Measurements from ENCODE around the gene AP5B1. TPM values are rescaled to one million over a fixed set of nuclear protein-coding genes. Genes with fewer than 3 reads are reported as not detected.

Gene AP5B1, protein sequence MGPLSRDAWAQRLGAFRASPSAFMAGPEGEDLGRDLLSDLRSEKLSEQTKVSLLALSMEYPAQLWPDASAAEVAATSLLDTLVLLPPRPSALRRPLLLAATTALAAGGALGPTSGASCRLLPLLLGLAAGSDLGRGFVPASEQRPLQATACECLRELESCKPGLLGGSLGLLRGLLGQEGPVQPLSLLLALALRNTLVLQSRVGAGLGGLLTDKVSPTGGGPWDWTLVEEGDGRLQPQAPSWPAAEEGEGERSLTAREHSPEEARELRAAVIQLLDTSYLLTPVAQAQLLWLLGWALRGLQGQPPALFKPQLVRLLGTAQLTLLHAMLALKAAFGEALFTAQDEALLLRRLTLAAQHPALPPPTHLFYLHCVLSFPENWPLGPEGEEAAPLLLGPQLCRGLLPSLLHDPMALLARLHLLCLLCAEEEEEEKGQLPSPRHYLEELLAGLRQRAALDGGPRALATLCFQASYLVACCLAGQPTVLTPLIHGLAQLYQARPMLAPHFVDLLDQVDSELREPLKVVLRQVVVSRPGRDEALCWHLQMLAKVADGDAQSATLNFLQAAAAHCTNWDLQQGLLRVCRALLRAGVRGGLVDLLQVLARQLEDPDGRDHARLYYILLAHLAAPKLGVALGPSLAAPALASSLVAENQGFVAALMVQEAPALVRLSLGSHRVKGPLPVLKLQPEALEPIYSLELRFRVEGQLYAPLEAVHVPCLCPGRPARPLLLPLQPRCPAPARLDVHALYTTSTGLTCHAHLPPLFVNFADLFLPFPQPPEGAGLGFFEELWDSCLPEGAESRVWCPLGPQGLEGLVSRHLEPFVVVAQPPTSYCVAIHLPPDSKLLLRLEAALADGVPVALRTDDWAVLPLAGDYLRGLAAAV
- total RNA-seq (10 to 100 TPM; 15.7 to 16.7 TPM), polyA plus RNA-seq (10 to 100 TPM in 1 of 2 donors, 1 to 10 TPM in 1; 3.3 to 10.8 TPM)
- long read RNA-seq, donor 1, full-length matches to known transcripts = 3 of 66 reads
- long read RNA-seq, donor 1, partial matches to known transcripts = 0 of 66 reads
- long read RNA-seq, donor 1, other reads (novel, unspliced or antisense) = 63 of 66 reads
- long read RNA-seq, donor 2, full-length matches to known transcripts = 9 of 23 reads
- long read RNA-seq, donor 2, partial matches to known transcripts = 0 of 23 reads
- long read RNA-seq, donor 2, other reads (novel, unspliced or antisense) = 14 of 23 reads

DNA sequence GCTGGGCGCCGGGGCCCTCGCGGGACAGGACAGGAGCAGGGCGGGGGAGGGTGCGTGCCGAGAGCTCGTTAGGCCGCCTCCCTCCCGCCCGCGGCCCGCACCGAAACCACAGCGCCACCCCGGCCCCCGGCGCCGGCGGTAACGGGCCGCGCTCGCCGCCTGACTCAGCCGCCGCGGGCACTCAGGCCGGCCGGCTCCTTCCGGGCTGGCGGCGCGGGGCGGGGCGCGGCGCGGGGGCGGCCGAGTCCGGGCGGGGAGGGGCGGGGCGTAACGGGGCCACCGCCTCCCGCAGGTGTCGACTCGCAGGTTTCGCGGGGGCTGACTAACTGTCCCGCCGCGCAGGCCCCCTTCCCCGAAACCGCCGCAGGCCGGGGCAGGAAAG is at the start of gene AP5B1:
Gene AP5B1, minus strand, starts transcription at position 207 of the 382 bp plus-strand sequence. CDS start 385 bp downstream, outside the sequence.
- peak within 1 kb of the TSS; percentile 84 to 87 for H3K4me3 ChIP-seq (ENCODE audit: low read length in 2 of 2)
- H3K9me3 ChIP-seq (ENCODE audit: control insufficient read depth, low read length) = no peaks in the 10 kb centered on the region
- intact Hi-C loops (cut with DNase I) = loop anchor here in 1 of 2 donors (2.0 to 5.0 kb wide), 2 partner anchors 38 to 68 kb away; partner anchors contain the start of gene KAT5
- H3K4me1 ChIP-seq (ENCODE audit: control insufficient read depth in 1 of 2, insufficient read depth in 2 of 2, low read length in 2 of 2) = no peaks in the 10 kb centered on the region
- H3K27me3 ChIP-seq (ENCODE audit: control insufficient read depth in 1 of 2, insufficient read depth in 2 of 2, low read length in 1 of 2) = no peaks in the 10 kb centered on the region
- peak in 1 of 2 donors; percentile 90 for DNase-seq
- no peak within 1 kb of the TSS for H3K27ac ChIP-seq (ENCODE audit: low read depth in 1 of 2, low read length in 2 of 2)
- peaks cover 0 to 4% of the 10 kb centered on the region in 2 donors for H3K36me3 ChIP-seq (ENCODE audit: control insufficient read depth in 1 of 2, insufficient read depth in 2 of 2, low read length in 1 of 2)
- WGBS, 2 donors = 1 to 2% methylated on average over 29 to 59 of the region's 59 CpGs
- ATAC-seq (ENCODE audit: low FRiP score) = peak; percentile 61

DNA sequence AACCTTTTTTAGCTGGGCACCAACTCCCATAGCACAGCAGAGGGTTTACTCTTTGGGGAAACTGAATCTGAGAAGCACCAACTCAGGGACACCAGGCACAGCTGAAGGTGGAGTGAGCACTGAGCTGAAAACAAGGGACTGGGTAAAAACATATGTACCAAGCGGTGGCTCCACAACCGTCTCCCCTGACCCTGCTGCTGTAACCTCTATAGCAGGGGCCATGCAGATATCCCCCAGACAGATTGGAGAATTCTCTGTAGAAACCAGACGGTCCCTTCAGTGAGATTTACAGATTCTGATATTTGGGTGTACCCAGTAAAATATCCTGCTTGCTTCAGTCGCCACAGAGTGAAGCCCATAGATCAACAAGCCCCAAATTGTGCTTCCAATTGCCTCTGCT is 48.7 kb upstream of the AP5B1 start:
- no peak for DNase-seq
- no peak overlapping the region for H3K4me3 ChIP-seq (ENCODE audit: low read length in 2 of 2)
- no peaks in the 10 kb centered on the region for H3K4me1 ChIP-seq (ENCODE audit: control insufficient read depth in 1 of 2, insufficient read depth in 2 of 2, low read length in 2 of 2)
- no peak overlapping the region for H3K27ac ChIP-seq (ENCODE audit: low read depth in 1 of 2, low read length in 2 of 2)
- no peaks in the 10 kb centered on the region for H3K36me3 ChIP-seq (ENCODE audit: control insufficient read depth in 1 of 2, insufficient read depth in 2 of 2, low read length in 1 of 2)
- ATAC-seq (ENCODE audit: low FRiP score) = no peak
- intact Hi-C loops (cut with DNase I) = no loop called here
- H3K9me3 ChIP-seq (ENCODE audit: control insufficient read depth, low read length) = no peaks in the 10 kb centered on the region
- WGBS, 2 donors = 60 to 63% methylated on average over 4 of the region's 4 CpGs
- H3K27me3 ChIP-seq (ENCODE audit: control insufficient read depth in 1 of 2, insufficient read depth in 2 of 2, low read length in 1 of 2) = no peaks in the 10 kb centered on the region

DNA sequence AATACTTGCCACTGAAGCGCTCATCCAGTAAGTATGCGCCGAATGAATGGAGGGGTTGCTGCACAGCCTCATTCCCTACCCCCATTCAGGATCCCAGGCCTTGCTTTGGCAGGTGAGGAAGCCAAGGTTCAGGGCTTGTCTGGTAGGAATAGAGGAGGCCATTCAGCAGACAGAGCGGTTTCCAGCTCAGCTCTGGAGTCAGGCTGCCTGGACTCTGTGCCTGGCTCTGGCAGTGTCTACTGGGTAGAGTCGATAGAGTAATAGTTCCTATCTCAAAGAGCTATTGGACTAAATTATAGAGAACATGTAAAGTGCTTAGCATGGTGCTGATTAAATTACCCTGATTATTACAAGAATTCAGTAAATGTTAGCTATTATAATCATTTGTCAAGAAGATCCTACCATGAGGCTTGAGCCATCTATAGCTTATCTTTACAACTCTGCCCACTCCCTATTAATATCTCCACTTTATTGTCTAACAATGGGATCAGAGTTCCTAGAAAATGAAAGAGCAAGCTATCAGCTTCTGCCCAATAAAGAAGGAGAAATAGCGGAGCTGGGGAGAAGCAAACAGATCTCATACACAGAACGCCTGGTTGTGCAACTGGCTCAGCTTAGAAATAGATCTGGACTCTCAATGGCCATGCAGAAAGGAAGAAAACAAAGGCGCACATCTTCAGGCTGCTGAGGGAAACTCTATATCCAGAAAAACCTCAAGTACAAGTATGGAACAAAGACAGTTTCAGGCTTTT is 46.4 kb upstream of the AP5B1 start:
- Histone ChIP-seq H3K27me3 (ENCODE audit: control insufficient read depth in 1 of 2, insufficient read depth in 2 of 2, low read length in 1 of 2) (no peaks in the 10 kb centered on the region), H3K4me1 (ENCODE audit: control insufficient read depth in 1 of 2, insufficient read depth in 2 of 2, low read length in 2 of 2) (no peaks in the 10 kb centered on the region), H3K36me3 (ENCODE audit: control insufficient read depth in 1 of 2, insufficient read depth in 2 of 2, low read length in 1 of 2) (no peaks in the 10 kb centered on the region), H3K27ac (ENCODE audit: low read depth in 1 of 2, low read length in 2 of 2) (no peak overlapping the region), H3K4me3 (ENCODE audit: low read length in 2 of 2) (no peak overlapping the region), H3K9me3 (ENCODE audit: control insufficient read depth, low read length) (no peaks in the 10 kb centered on the region)
- ATAC-seq (ENCODE audit: low FRiP score) = no peak
- no peak for DNase-seq
- 88 to 90% methylated on average over 8 of the region's 8 CpGs for WGBS, 2 donors
- intact Hi-C loops (cut with DNase I) = no loop called here

DNA sequence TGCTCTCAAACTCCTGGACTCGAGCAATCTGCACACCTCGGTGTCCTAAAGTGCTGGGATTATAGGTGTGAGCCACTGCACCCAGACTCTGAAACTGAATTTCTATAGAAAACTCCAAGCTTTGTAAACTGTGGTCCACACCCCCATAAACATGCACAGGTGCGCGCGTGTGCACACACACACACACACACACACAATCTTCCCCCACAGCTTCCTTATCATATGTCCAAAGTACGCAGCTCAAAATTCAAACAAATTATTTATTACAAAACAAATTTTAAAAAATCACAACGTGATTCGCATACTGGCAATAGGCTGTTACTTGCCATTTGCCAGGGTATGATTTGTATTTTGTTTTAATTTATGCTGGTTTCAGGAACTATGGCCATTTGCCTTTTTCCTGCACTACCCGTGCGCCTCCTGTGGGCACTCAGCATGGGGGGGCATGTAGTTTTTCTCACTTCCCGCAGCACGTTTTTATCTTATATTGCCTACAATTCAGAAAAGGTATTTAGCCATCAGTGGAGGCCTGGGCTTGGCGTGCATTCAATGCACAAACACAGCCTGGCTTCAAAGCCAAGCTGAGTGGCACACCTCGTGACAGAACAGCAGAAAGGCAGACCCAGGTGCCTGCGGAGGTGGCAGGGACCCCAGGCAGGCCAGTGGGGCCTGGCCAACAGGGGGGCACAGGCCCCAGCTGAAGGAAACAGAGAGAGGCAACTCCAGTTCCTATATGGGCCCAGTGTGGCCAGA is 42.2 kb upstream of the AP5B1 start:
- Histone ChIP-seq H3K36me3 (ENCODE audit: control insufficient read depth in 1 of 2, insufficient read depth in 2 of 2, low read length in 1 of 2) (no peaks in the 10 kb centered on the region), H3K4me1 (ENCODE audit: control insufficient read depth in 1 of 2, insufficient read depth in 2 of 2, low read length in 2 of 2) (no peaks in the 10 kb centered on the region), H3K9me3 (ENCODE audit: control insufficient read depth, low read length) (no peaks in the 10 kb centered on the region), H3K27ac (ENCODE audit: low read depth in 1 of 2, low read length in 2 of 2) (no peak overlapping the region), H3K27me3 (ENCODE audit: control insufficient read depth in 1 of 2, insufficient read depth in 2 of 2, low read length in 1 of 2) (no peaks in the 10 kb centered on the region), H3K4me3 (ENCODE audit: low read length in 2 of 2) (no peak overlapping the region)
- intact Hi-C loops (cut with DNase I) = no loop called here
- DNase-seq = no peak
- WGBS, 2 donors = 78 to 79% methylated on average over 15 of the region's 15 CpGs
- no peak for ATAC-seq (ENCODE audit: low FRiP score)

DNA sequence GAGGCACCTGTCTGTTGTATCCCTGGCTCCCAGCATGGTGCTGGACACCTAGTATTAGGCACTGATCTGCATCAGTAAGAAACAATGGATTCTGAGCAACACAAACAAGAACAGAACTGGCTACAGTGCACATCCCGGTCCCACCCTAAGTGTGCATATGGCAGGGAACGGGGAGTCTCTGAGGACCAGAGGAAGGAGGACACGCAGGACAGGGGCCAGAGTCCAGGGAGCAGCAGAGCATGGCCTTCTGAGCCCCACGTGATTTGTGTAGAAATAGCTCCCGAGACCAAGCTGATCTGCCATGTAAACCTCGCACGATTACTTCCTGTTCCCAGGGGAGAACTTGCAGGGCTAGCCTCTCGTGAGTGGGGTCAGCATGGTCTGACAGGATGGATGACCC is 40.3 kb upstream of the AP5B1 start:
- Histone ChIP-seq H3K4me3 (ENCODE audit: low read length in 2 of 2) (no peak overlapping the region), H3K4me1 (ENCODE audit: control insufficient read depth in 1 of 2, insufficient read depth in 2 of 2, low read length in 2 of 2) (no peaks in the 10 kb centered on the region), H3K27me3 (ENCODE audit: control insufficient read depth in 1 of 2, insufficient read depth in 2 of 2, low read length in 1 of 2) (no peaks in the 10 kb centered on the region), H3K9me3 (ENCODE audit: control insufficient read depth, low read length) (no peaks in the 10 kb centered on the region), H3K27ac (ENCODE audit: low read depth in 1 of 2, low read length in 2 of 2) (no peak overlapping the region), H3K36me3 (ENCODE audit: control insufficient read depth in 1 of 2, insufficient read depth in 2 of 2, low read length in 1 of 2) (no peaks in the 10 kb centered on the region)
- ATAC-seq (ENCODE audit: low FRiP score) (no peak), DNase-seq (no peak)
- intact Hi-C loops (cut with DNase I) = no loop called here
- 49 to 56% methylated on average over 8 of the region's 8 CpGs for WGBS, 2 donors

DNA sequence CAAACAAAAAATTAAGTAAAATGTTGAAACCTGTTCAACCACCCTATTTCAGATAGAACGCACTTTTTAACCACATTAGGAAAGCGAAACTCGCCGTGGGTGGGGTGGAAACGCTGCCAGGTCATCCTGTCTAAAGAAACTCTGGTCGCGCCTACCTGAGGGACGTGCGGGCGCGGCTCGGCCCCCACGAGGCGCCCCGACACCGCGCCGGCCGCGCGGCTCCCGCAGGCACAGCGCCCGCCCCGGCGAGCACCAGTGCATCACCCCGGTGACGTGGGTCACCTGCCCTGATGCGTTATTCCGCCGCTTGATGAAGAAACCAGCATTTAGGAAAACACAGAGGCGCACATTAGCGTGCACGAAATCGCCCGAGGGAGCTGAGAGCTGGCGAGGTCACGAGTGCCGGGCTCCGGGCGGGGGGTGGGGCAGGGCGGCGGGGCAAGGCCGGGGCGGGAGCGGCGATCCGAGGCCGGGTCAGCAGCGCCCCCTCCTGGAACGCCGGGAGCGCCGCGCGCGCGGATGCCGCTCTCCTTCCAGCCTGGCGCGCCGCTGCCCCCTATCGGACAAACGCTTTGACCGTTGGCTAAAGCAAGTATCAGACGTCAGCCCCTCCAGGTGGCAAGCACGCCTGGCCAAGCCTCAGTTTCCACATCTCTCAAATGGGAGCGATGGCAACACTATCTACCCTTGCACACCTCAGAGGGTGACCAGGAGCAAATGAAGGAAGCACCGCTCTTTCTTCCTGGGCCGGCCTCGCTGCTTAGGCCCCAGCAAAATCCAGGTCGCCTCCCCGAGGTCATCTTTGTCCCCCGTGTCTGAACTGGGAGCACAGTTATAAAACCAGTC is 37.3 kb upstream of the AP5B1 start:
- DNase-seq = peak; percentile 96 to 100
- peak; percentile 97 for ATAC-seq (ENCODE audit: low FRiP score)
- no peaks in the 10 kb centered on the region for H3K9me3 ChIP-seq (ENCODE audit: control insufficient read depth, low read length)
- H3K36me3 ChIP-seq (ENCODE audit: control insufficient read depth in 1 of 2, insufficient read depth in 2 of 2, low read length in 1 of 2) = no peaks in the 10 kb centered on the region
- H3K27ac ChIP-seq (ENCODE audit: low read depth in 1 of 2, low read length in 2 of 2) = no peak overlapping the region
- intact Hi-C loops (cut with DNase I) = loop anchor here (2.0 to 10.0 kb wide), 5 partner anchors 37 to 193 kb away; partner anchors contain the start of gene AP5B1 (in 1 of the 2)
- H3K4me1 ChIP-seq (ENCODE audit: control insufficient read depth in 1 of 2, insufficient read depth in 2 of 2, low read length in 2 of 2) = no peaks in the 10 kb centered on the region
- H3K4me3 ChIP-seq (ENCODE audit: low read length in 2 of 2) = peak overlapping the region; percentile 71 to 94
- H3K27me3 ChIP-seq (ENCODE audit: control insufficient read depth in 1 of 2, insufficient read depth in 2 of 2, low read length in 1 of 2) = no peaks in the 10 kb centered on the region
- 6 to 8% methylated on average over 54 to 74 of the region's 74 CpGs for WGBS, 2 donors

DNA sequence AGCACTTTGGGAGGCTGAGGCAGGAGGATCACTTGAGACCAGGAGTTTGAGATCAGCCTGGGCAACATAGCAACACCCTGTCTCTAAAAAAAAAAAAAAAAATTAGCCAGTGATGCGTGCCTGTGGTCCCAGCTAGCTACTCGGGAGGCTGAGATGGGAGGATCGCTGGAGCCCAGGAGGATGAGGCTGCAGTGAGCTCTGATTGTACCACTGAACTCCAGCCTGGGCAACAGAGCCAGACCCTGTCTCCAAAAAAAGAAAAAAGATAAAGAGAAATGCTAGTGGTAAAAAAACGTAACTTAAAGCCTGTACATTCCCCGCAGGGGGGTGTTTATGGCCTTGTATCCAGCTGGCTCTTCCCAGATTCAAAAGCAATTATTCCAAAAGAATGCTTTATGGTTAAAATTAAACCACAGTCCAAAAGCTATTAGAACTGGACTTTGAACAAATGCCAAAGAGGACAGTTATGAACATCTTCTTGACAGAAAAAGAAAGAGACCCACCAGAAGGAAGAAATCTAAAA is 36.6 kb upstream of the AP5B1 start:
- H3K27ac ChIP-seq (ENCODE audit: low read depth in 1 of 2, low read length in 2 of 2) = no peak overlapping the region
- H3K4me1 ChIP-seq (ENCODE audit: control insufficient read depth in 1 of 2, insufficient read depth in 2 of 2, low read length in 2 of 2) = no peaks in the 10 kb centered on the region
- no peaks in the 10 kb centered on the region for H3K9me3 ChIP-seq (ENCODE audit: control insufficient read depth, low read length)
- no peak for ATAC-seq (ENCODE audit: low FRiP score)
- H3K27me3 ChIP-seq (ENCODE audit: control insufficient read depth in 1 of 2, insufficient read depth in 2 of 2, low read length in 1 of 2) = no peaks in the 10 kb centered on the region
- no peak for DNase-seq
- H3K4me3 ChIP-seq (ENCODE audit: low read length in 2 of 2) = peak overlapping the region; percentile 71 to 94
- intact Hi-C loops (cut with DNase I) = loop anchor here (5.0 to 10.0 kb wide), 2 partner anchors 40 to 193 kb away; no protein-coding TSS in a partner anchor
- 68 to 72% methylated on average over 5 of the region's 5 CpGs for WGBS, 2 donors
- no peaks in the 10 kb centered on the region for H3K36me3 ChIP-seq (ENCODE audit: control insufficient read depth in 1 of 2, insufficient read depth in 2 of 2, low read length in 1 of 2)
